Colonic mucosa (tissue), 4 donors: ENCODE results near the gene PRSS33. TPM values are rescaled to one million over a fixed set of nuclear protein-coding genes. Genes with fewer than 3 reads are reported as not detected.

ENCODE experiments used
- DNase-seq: peaks from one replicate; pipeline ENCODE4 v3.0.0-alpha.2; 2020
- H3K27ac ChIP-seq: fragments of 200-600 bp; one replicate; pipeline ENCODE4 v1.8.0; 2021
- H3K27me3 ChIP-seq: fragments of 200-600 bp; one replicate; pipeline ENCODE4 v1.8.0; 2021
- H3K36me3 ChIP-seq: fragments of 200-600 bp; one replicate; pipeline ENCODE4 v1.8.0; 2021
- H3K4me1 ChIP-seq: fragments of 200-600 bp; one replicate; pipeline ENCODE4 v1.8.0; 2021; ENCODE audit warnings: mild to moderate bottlenecking
- H3K4me3 ChIP-seq: fragments of 200-600 bp; one replicate; pipeline ENCODE4 v1.8.0; 2021
- H3K9ac ChIP-seq, 2 donors: one replicate each; pipeline ENCODE4 v1.7.0; 2013; ENCODE audit warnings: control low read depth in 2 of 2, low read depth in 2 of 2, low read length in 2 of 2
- H3K9me3 ChIP-seq: fragments of 200-600 bp; one replicate; pipeline ENCODE4 v1.8.0; 2021
- intact Hi-C: fragments of 100-400 bp; cut with DNase I; formaldehyde crosslinking; loops from one replicate; pipeline ENCODE4 v1.14.1; 2022
- total RNA-seq, 2 donors: library from RNA; stranded (reverse); fragmentation: NEBNext Ultra II Directional in 1 of 2; extraction: Animal tissue kit (Norgen Biotek cat#: 25700) in 1 of 2; gene quantifications; one replicate each; pipeline ENCODE4 v1.2.1, GENCODE V29; 2021
- TF ChIP-seq, protein P1 (sequence below): fragments of 200-600 bp; IDR thresholded peaks from one replicate; pipeline ENCODE4 v1.8.0; 2022; ENCODE audit warnings: antibody characterized with exemption, mild to moderate bottlenecking
- donor health status: healthy.
- donor health status: DM: no; HTN: no; CAD: no.
- donor health status: DM: no; HTN: no; CAD: no.

Gene PRSS33
- total RNA-seq, 2 donors from 2014 or later = not detected

- Histone ChIP-seq H3K36me3 (no peaks in the 10 kb centered on the region), H3K9me3 (no peaks in the 10 kb centered on the region), H3K4me3 (no peak overlapping the region), H3K27ac (no peak overlapping the region), H3K4me1 (no peaks in the 10 kb centered on the region), H3K27me3 (no peaks in the 10 kb centered on the region), H3K9ac (no peak overlapping the region)
- DNase-seq = no peak
- intact Hi-C loops = no loop called here
- TF ChIP-seq, protein P1, sequence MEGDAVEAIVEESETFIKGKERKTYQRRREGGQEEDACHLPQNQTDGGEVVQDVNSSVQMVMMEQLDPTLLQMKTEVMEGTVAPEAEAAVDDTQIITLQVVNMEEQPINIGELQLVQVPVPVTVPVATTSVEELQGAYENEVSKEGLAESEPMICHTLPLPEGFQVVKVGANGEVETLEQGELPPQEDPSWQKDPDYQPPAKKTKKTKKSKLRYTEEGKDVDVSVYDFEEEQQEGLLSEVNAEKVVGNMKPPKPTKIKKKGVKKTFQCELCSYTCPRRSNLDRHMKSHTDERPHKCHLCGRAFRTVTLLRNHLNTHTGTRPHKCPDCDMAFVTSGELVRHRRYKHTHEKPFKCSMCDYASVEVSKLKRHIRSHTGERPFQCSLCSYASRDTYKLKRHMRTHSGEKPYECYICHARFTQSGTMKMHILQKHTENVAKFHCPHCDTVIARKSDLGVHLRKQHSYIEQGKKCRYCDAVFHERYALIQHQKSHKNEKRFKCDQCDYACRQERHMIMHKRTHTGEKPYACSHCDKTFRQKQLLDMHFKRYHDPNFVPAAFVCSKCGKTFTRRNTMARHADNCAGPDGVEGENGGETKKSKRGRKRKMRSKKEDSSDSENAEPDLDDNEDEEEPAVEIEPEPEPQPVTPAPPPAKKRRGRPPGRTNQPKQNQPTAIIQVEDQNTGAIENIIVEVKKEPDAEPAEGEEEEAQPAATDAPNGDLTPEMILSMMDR = no peak
These were observed 32.8 kb upstream of the PRSS33 start for GRCh38 chr16:2819939-2820835.

DNA sequence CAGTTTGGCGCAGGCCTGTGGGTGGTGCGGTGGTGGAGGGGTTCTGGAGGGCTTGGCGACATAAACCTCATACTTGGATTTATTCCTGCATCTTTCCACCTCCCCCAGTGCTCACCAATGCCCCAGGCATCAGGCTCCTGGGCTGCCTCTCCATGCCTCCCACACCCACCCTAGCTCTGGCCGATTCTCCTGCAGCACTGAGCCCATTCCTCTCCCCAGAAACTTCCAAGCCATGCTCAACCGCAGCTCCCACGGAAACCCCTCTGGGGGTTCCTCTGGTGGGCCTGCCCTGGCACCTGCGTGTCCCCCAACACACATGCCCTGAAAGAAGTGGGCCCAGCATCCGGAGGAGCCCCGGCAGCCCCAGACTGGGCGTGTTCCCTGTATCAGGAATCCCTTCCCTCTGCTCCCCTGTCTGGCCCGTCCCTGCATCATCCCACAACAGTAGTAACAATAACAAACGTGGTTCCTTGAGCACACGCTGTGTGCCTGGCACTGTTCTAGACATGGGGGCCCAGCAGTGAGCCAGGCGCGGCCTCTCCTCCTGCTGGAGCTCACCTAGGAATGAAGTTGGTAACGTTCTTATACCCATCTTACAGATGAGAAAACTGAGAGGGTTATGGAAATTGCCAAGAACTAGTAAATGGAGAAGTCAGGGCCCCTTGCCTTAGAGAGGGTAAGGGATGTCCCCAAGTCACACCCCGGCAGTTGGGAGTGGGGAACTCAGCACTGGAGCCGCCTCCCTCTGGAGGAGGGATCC is 32.0 kb upstream of the PRSS33 start:
- H3K27ac ChIP-seq = no peak overlapping the region
- H3K27me3 ChIP-seq = no peaks in the 10 kb centered on the region
- TF ChIP-seq, protein P1 = no peak
- H3K9ac ChIP-seq = no peak overlapping the region
- DNase-seq = no peak
- H3K4me3 ChIP-seq = no peak overlapping the region
- H3K4me1 ChIP-seq = no peaks in the 10 kb centered on the region
- no peaks in the 10 kb centered on the region for H3K36me3 ChIP-seq
- intact Hi-C loops = no loop called here
- H3K9me3 ChIP-seq = no peaks in the 10 kb centered on the region

GRCh38 chr16:2818272-2818876 is 31.0 kb upstream of the PRSS33 start:
- Histone ChIP-seq H3K27ac (no peak overlapping the region), H3K27me3 (no peaks in the 10 kb centered on the region), H3K4me3 (no peak overlapping the region), H3K36me3 (no peaks in the 10 kb centered on the region), H3K9ac (no peak overlapping the region), H3K9me3 (no peaks in the 10 kb centered on the region), H3K4me1 (no peaks in the 10 kb centered on the region)
- DNase-seq = no peak
- TF ChIP-seq, protein P1 = no peak
- intact Hi-C loops = no loop called here

GRCh38 chr16:2817340-2818271 is 30.2 kb upstream of the PRSS33 start:
- H3K9me3 ChIP-seq = no peaks in the 10 kb centered on the region
- H3K27me3 ChIP-seq = no peaks in the 10 kb centered on the region
- no peak overlapping the region for H3K4me3 ChIP-seq
- intact Hi-C loops = no loop called here
- no peak overlapping the region for H3K27ac ChIP-seq
- TF ChIP-seq, protein P1 = no peak
- no peak overlapping the region for H3K9ac ChIP-seq
- H3K4me1 ChIP-seq = no peaks in the 10 kb centered on the region
- no peaks in the 10 kb centered on the region for H3K36me3 ChIP-seq
- DNase-seq = no peak
